Measurements from ENCODE around the gene LSM2. TPM values are rescaled to one million over a fixed set of nuclear protein-coding genes. Genes with fewer than 3 reads are reported as not detected.

LSM2 gene
- total RNA-seq, 2 experiments from 2014 or later: 117 to 120 TPM

- ChIA-PET POLR2A (interaction anchor here (1.2 to 1.7 kb wide), 5 partner anchors 11 to 33 kb away, joined by 3 to 7 read pairs (median 5); partner anchors contain the start of gene MSH5), CTCF (interaction anchor here (1.2 to 1.8 kb wide), 2 partner anchors 11 to 34 kb away, joined by 3 to 11 read pairs; no protein-coding TSS in a partner anchor)
- no peak for ATAC-seq
- intact Hi-C loops (cut with micrococcal nuclease): no loop called here
- DNase-seq: no peak
- TF ChIP-seq, protein P1, sequence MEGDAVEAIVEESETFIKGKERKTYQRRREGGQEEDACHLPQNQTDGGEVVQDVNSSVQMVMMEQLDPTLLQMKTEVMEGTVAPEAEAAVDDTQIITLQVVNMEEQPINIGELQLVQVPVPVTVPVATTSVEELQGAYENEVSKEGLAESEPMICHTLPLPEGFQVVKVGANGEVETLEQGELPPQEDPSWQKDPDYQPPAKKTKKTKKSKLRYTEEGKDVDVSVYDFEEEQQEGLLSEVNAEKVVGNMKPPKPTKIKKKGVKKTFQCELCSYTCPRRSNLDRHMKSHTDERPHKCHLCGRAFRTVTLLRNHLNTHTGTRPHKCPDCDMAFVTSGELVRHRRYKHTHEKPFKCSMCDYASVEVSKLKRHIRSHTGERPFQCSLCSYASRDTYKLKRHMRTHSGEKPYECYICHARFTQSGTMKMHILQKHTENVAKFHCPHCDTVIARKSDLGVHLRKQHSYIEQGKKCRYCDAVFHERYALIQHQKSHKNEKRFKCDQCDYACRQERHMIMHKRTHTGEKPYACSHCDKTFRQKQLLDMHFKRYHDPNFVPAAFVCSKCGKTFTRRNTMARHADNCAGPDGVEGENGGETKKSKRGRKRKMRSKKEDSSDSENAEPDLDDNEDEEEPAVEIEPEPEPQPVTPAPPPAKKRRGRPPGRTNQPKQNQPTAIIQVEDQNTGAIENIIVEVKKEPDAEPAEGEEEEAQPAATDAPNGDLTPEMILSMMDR (IDR thresholded peaks at IDR 0.05): no peak
- Mint-ChIP-seq H3K9me3 (no peaks in the 10 kb centered on the region), H3K4me3 (no peak overlapping the region), H3K27ac (no peak overlapping the region), H3K27me3 (no peaks in the 10 kb centered on the region), H3K4me1 (ENCODE audit: low read depth) (no peaks in the 10 kb centered on the region), H3K36me3 (ENCODE audit: low read depth) (peaks cover 43% of the 10 kb centered on the region)
Observed at GRCh38 chr6:31758281-31758680, 48.5 kb downstream of the LSM2 start.

GRCh38 chr6:31752739-31753319 is 53.9 kb downstream of the LSM2 start:
- ChIA-PET CTCF (interaction anchor here (2.2 kb wide), 1 partner anchor 17 kb away, joined by 10 read pairs; no protein-coding TSS in a partner anchor), POLR2A (interaction anchor here (0.7 to 1.5 kb wide), 4 partner anchors 12 to 135 kb away, joined by 3 to 8 read pairs (median 6); partner anchors contain the start of gene MSH5)
- peaks cover 22% of the 10 kb centered on the region for H3K36me3 Mint-ChIP-seq (ENCODE audit: low read depth)
- no peaks in the 10 kb centered on the region for H3K4me1 Mint-ChIP-seq (ENCODE audit: low read depth)
- H3K4me3 Mint-ChIP-seq: no peak overlapping the region
- DNase-seq: no peak
- H3K27ac Mint-ChIP-seq: no peak overlapping the region
- ATAC-seq: no peak
- TF ChIP-seq, protein P1 (IDR thresholded peaks at IDR 0.05): no peak
- no peaks in the 10 kb centered on the region for H3K9me3 Mint-ChIP-seq
- intact Hi-C loops (cut with micrococcal nuclease): no loop called here
- no peaks in the 10 kb centered on the region for H3K27me3 Mint-ChIP-seq

GRCh38 chr6:31750411-31751022 is 56.2 kb downstream of the LSM2 start:
- no peak overlapping the region for H3K4me3 Mint-ChIP-seq
- CTCF ChIA-PET: interaction anchor here (0.9 kb wide), 1 partner anchor 40 kb away, joined by 3 read pairs; no protein-coding TSS in a partner anchor

GRCh38 chr6:31749301-31750036 is 57.3 kb downstream of the LSM2 start:
- POLR2A ChIA-PET: interaction anchor here (1.0 kb wide), 1 partner anchor 24 kb away, joined by 3 read pairs; no protein-coding TSS in a partner anchor
- H3K27ac Mint-ChIP-seq: no peak overlapping the region
- H3K4me3 Mint-ChIP-seq: no peak overlapping the region
- no peak for DNase-seq
- no peaks in the 10 kb centered on the region for H3K27me3 Mint-ChIP-seq
- CTCF ChIA-PET: interaction anchor here (0.6 to 0.9 kb wide), 2 partner anchors 41 to 697 kb away, joined by 3 read pairs; no protein-coding TSS in a partner anchor
- intact Hi-C loops (cut with micrococcal nuclease): no loop called here
- H3K4me1 Mint-ChIP-seq (ENCODE audit: low read depth): peaks cover 2% of the 10 kb centered on the region
- peaks cover 33% of the 10 kb centered on the region for H3K36me3 Mint-ChIP-seq (ENCODE audit: low read depth)
- ATAC-seq: no peak
- no peaks in the 10 kb centered on the region for H3K9me3 Mint-ChIP-seq
- TF ChIP-seq, protein P1 (IDR thresholded peaks at IDR 0.05): no peak

More at GRCh38 chr6:31750411-31751022, 56.2 kb downstream of the LSM2 start:
- Mint-ChIP-seq H3K9me3 (no peaks in the 10 kb centered on the region), H3K27ac (no peak overlapping the region), H3K27me3 (no peaks in the 10 kb centered on the region), H3K4me1 (ENCODE audit: low read depth) (peaks cover 2% of the 10 kb centered on the region), H3K36me3 (ENCODE audit: low read depth) (peaks cover 26% of the 10 kb centered on the region)
- TF ChIP-seq, protein P1 (IDR thresholded peaks at IDR 0.05): no peak
- ATAC-seq: no peak
- intact Hi-C loops (cut with micrococcal nuclease): no loop called here
- POLR2A ChIA-PET: interaction anchor here (0.6 kb wide), 1 partner anchor 10 kb away, joined by 4 read pairs; no protein-coding TSS in a partner anchor
- DNase-seq: no peak

Other genes starting within 250 kb of the LSM2 start
- 100 to 1,000 TPM; 713 to 724 TPM for gene LTA, start 234.7 kb downstream of the LSM2 start, total RNA-seq
- 10 to 100 TPM; 89.2 to 92.5 TPM for gene TNF, start 231.4 kb downstream of the LSM2 start, total RNA-seq
- gene LTB, start 224.5 kb downstream of the LSM2 start, total RNA-seq: 100 to 1,000 TPM; 368 to 375 TPM
- gene LST1, start 220.7 kb downstream of the LSM2 start, total RNA-seq: 10 to 100 TPM; 40.4 to 43.6 TPM
- 10 to 100 TPM; 60.1 to 60.3 TPM for gene NCR3, start 214.0 kb downstream of the LSM2 start, total RNA-seq
- gene AIF1, start 191.7 kb downstream of the LSM2 start, total RNA-seq: 100 to 1,000 TPM; 240 to 253 TPM
- 100 to 1,000 TPM; 257 to 262 TPM for gene PRRC2A, start 186.3 kb downstream of the LSM2 start, total RNA-seq
- gene BAG6, start 154.3 kb downstream of the LSM2 start, total RNA-seq: 100 to 1,000 TPM; 303 to 318 TPM
- gene APOM, start 151.1 kb downstream of the LSM2 start, total RNA-seq: 1 to 10 TPM; 4.4 to 4.9 TPM
- 10 to 100 TPM; 11.4 to 11.7 TPM for gene C6orf47, start 146.2 kb downstream of the LSM2 start, total RNA-seq
- gene GPANK1, start 142.0 kb downstream of the LSM2 start, total RNA-seq: 10 to 100 TPM; 29.4 to 30.9 TPM
- 100 to 1,000 TPM; 241 to 247 TPM for gene CSNK2B, start 140.9 kb downstream of the LSM2 start, total RNA-seq
- 10 to 100 TPM; 14.7 to 16.1 TPM for gene LY6G5B, start 137.0 kb downstream of the LSM2 start, total RNA-seq
- gene LY6G5C, start 125.9 kb downstream of the LSM2 start, total RNA-seq: 1 to 10 TPM; 1.6 to 2.3 TPM
- gene ABHD16A, start 103.6 kb downstream of the LSM2 start, total RNA-seq: 10 to 100 TPM; 23.7 to 24.3 TPM
- gene LY6G6F, start 100.1 kb downstream of the LSM2 start, total RNA-seq: not detected
- not detected for gene LY6G6D, start 91.6 kb downstream of the LSM2 start, total RNA-seq
- not detected for gene LY6G6C, start 85.2 kb downstream of the LSM2 start, total RNA-seq
- under 1 TPM; 0.65 to 0.81 TPM for gene MPIG6B, start 83.6 kb downstream of the LSM2 start, total RNA-seq
- gene DDAH2, start 77.7 kb downstream of the LSM2 start, total RNA-seq: 1 to 10 TPM; 6.3 to 6.9 TPM
- gene CLIC1, start 70.4 kb downstream of the LSM2 start, total RNA-seq: 100 to 1,000 TPM; 334 to 346 TPM
- gene MSH5, start 67.0 kb downstream of the LSM2 start, total RNA-seq: 100 to 1,000 TPM in 1 of 2 experiments, 10 to 100 TPM in 1; 96.9 to 105 TPM
- gene SAPCD1, start 44.3 kb downstream of the LSM2 start, total RNA-seq: 10 to 100 TPM; 13.6 to 18.7 TPM
- gene VWA7, start 29.6 kb downstream of the LSM2 start, total RNA-seq: 1 to 10 TPM; 1.6 TPM
- 100 to 1,000 TPM; 150 to 153 TPM for gene VARS1, start 11.2 kb downstream of the LSM2 start, total RNA-seq
- gene HSPA1L, start 8.3 kb upstream of the LSM2 start, total RNA-seq: 1 to 10 TPM; 1.7 to 2.0 TPM
- 10 to 100 TPM; 36.6 to 37.8 TPM for gene HSPA1A, start 8.6 kb upstream of the LSM2 start, total RNA-seq
- gene HSPA1B, start 20.8 kb upstream of the LSM2 start, total RNA-seq: 10 to 100 TPM; 50.4 to 50.8 TPM
- gene NEU1, start 55.9 kb upstream of the LSM2 start, total RNA-seq: 1 to 10 TPM; 8.7 to 9.8 TPM
- gene SLC44A4, start 72.0 kb upstream of the LSM2 start, total RNA-seq: not detected
- gene EHMT2, start 90.7 kb upstream of the LSM2 start, total RNA-seq: 10 to 100 TPM; 55.4 to 56.8 TPM
- gene ZBTB12, start 95.1 kb upstream of the LSM2 start, total RNA-seq: 1 to 10 TPM; 1.8 to 2.1 TPM
- 1 to 10 TPM in 1 of 2 experiments, under 1 TPM in 1; 0.99 to 1.4 TPM for gene C2, start 120.8 kb upstream of the LSM2 start, total RNA-seq
- gene CFB, start 139.1 kb upstream of the LSM2 start, total RNA-seq: under 1 TPM; 0.43 to 0.45 TPM
- gene NELFE, start 152.0 kb upstream of the LSM2 start, total RNA-seq: 10 to 100 TPM; 60.5 to 61.0 TPM
- gene SKIC2, start 152.2 kb upstream of the LSM2 start, total RNA-seq: 10 to 100 TPM; 76.5 to 77.3 TPM
- 10 to 100 TPM; 13.0 to 13.1 TPM for gene DXO, start 165.2 kb upstream of the LSM2 start, total RNA-seq
- gene C4A, start 175.1 kb upstream of the LSM2 start, total RNA-seq: 1 to 10 TPM; 2.8 to 3.2 TPM
- 1 to 10 TPM; 2.7 to 3.3 TPM for gene C4B, start 207.8 kb upstream of the LSM2 start, total RNA-seq
- gene CYP21A2, start 231.4 kb upstream of the LSM2 start, total RNA-seq: under 1 TPM; 0.16 to 0.27 TPM

Data from activated CD8-positive, alpha-beta T cell treated with anti-CD3 and anti-CD28 coated beads for 36 hours (primary cell).